ENCODE measurements around the gene GIMAP7.
"Not testable (repeated sequence)": the region's sequence is repeated elsewhere in the genome, so short reads cannot be mapped to it uniquely, and the experiment has no call there.

The GIMAP7 gene

DNA sequence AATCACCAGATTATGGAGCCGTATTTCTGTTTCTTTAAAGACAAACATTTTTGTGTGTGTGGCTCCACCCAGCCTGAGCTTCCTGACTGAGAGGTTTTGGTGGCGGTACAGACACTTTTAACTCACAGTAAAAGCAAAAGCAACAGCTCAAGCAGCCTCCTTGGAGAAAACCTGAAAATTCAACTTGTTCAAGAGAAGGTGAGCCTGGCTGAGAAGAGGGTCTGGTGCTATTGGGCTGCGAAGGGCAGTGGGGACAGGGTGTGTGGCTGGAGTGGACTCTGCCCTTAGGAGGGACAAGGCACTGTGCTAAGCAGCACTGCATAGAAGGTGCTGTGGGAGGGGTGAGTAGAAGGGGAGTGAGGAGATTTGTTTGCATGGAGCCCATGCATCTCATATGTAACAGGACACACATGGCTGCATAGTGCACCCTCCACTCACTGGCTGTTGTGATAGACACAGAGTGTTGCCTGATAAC is at the start of gene GIMAP7:
Gene GIMAP7 (plus strand): TSS at position 125 of the 475 bp plus-strand sequence. CDS start 5,103 bp downstream, outside the sequence.
- peak; percentile 84 for DNase-seq

DNA sequence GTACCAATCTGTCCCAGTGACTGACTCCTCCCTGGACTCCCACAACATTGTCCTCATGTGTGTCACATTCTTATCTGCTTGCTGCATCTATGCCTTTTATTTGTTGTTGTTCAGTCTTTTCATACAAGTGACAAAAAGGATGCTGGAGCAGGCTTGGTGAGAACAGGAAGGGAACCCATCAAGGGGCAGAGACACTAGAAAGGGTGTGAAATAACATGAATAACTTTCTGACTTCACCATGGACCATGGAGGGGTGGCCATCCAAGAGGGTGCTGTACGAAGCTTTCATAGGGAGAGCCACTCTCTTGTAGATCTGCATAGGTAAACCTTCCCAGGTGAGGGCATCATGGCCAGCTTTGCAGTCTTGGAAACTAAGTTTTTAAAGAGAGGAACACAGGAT is 49.7 kb upstream of the GIMAP7 start:
- no peak for DNase-seq

DNA sequence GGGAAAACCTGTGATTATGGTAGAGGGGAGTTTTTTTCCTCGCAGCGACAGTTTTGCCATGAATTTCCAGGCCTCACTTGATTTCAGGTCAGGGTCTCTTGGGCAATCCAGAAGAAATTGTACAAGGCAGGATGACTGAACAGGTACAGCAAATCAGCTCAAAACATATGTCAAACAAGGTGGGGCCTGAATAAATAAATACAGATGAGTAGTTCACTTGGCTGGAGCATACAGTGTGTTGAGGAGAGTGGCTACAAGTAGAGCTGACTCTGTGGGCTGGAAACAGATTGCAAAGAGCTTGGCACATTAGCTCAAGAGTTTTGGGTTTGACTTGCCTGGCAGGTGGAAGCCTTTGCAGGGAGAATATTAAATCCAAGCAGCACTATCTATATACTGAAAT is 49.3 kb upstream of the GIMAP7 start:
- DNase-seq, result no peak

DNA sequence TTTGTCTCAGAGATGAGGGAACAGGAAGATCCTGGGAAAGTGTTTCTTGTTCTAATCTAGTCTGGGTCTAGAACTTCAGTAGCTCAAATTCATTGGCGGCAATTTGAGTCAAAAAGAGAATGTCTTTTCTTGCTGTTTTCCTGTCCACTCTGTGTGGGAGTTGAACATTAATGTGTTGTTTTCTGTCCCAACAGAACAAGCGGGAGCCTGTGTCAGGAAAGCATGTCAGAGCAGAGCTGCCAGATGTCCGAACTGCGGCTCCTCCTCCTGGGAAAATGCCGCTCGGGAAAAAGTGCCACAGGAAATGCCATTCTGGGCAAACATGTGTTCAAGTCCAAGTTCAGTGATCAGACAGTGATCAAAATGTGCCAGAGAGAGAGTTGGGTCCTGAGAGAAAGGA is 48.2 kb upstream of the GIMAP7 start:
- no peak for DNase-seq

DNA sequence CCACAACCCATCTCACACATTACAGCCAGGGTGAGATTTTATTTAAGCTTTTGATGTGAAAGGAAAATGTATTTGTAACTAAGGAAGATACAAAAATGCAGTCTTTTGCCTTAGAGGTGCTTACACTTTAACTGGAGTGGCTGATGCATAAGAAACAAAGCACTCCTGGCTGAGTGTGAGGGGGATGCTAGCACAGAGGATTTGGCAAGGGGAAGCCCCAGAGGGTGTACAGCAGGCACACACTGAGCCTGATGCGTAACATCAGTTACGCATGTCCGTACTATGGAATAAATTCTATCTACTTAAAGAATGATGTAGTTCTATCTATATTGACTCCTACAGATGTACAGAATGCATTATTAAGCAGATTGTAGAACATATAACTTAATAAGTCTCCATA is 46.4 kb upstream of the GIMAP7 start:
- no peak for DNase-seq

DNA sequence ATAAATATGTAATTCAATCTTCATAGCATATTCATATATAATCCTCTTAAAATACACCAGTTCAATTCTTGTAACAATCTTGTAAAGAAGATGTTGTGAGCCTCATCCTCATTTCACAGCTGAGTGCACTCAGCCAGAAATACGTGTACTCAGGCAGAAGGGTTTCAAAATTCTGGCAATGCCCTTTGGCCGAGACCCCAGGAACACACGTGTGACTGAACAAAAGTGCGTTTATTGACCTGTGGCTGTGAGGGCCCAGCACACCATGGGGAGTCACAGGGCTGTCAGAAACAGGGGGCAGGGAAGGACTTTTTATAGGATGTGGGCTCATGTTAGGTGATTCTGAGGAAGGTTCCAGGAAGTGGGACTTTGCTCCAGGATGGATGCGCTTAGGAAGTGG is 42.8 kb upstream of the GIMAP7 start:
- no peak for DNase-seq

DNA sequence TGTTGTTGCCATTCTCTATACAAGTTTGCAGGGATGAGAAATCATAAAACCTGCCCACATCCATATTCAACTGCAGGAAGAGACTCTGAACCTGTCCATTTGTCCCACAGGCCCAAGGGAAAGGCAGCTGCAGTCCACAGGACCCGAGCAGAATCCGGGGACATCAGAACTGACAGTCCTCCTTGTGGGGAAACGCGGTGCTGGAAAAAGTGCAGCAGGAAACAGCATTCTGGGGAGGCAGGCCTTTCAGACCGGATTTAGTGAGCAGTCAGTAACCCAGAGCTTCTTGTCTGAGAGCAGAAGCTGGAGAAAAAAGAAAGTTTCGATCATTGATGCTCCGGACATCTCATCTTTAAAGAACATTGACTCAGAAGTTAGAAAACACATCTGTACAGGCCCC is 40.8 kb upstream of the GIMAP7 start:
- DNase-seq, result no peak

DNA sequence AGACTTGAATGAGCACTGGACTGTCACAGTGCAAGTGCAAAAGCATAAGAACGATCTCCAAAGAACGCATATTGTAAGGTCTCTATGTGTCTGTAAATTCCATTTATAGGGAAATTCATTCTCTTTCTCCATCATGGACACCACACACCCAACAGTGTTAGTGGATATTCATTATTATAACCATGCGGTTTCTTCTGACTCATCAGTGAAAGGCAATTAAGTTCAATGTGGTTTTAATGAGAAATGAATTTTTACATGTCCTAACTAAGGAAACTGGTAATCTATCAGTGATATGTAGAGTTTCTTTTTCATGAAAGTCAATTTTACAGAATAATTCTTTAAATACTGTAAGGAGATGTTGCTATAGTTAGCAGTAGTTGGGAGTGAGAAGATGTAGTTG is 38.4 kb upstream of the GIMAP7 start:
- no peak for DNase-seq

DNA sequence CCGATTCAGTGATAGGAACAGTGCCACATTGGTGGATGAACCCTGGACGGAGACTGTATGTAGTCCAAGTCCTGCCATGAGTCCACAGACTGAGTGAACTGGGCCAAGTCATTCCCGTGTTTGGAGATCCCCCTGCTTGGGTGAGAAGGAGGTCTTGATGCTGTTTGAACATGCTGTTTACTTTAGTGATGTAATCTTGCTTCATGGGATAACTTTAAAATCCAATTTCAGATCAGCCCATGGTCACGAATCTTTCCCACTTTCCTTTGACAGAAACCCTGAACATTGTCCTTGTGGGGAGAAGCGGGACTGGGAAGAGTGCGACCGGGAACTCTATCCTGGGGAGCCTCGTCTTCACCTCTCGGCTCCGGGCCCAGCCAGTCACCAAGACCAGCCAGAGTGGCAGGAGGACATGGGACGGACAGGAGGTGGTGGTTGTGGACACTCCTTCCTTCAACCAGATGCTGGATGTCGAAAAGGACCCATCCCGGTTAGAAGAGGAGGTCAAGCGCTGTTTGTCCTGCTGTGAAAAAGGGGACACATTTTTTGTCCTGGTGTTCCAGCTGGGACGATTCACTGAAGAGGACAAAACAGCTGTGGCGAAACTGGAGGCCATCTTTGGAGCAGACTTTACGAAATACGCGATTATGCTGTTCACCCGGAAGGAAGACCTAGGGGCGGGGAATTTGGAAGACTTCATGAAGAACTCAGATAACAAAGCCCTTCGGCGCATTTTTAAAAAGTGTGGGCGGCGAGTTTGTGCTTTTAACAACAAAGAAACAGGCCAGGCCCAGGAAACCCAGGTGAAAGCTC is 37.6 kb upstream of the GIMAP7 start:
- peak; percentile 35 for DNase-seq

DNA sequence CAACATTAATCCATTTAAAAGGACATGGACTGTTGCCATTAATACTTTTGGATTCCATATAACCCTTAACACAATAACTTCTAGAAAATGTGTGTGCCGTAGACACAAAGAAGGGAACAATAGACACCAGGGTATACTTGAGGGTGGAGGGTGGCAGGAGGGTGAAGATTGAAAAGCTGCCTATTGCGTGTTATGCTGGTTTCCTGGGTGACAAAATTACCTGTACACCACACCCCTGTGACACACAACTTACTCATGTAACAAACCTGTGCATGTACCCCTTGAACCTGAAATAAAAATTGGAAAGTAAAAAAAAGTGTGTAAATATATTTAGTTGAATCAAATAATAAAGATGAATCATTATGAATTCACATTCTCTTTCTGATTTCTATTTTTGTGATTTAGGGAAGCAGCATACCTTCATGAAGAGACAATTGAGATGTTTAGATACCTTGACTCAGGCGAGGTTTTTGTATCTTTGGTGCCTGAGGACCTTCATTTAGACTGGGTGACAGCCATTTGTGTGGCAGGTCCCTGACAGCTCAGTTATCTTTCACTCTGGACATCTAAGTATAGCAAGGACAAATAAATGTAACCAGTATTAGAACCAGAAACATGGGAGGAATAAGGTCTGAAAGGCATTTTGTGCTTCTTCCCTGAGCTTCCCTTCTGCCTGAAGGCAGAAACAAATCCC is 35.5 kb upstream of the GIMAP7 start:
- peak; percentile 75 for DNase-seq

DNA sequence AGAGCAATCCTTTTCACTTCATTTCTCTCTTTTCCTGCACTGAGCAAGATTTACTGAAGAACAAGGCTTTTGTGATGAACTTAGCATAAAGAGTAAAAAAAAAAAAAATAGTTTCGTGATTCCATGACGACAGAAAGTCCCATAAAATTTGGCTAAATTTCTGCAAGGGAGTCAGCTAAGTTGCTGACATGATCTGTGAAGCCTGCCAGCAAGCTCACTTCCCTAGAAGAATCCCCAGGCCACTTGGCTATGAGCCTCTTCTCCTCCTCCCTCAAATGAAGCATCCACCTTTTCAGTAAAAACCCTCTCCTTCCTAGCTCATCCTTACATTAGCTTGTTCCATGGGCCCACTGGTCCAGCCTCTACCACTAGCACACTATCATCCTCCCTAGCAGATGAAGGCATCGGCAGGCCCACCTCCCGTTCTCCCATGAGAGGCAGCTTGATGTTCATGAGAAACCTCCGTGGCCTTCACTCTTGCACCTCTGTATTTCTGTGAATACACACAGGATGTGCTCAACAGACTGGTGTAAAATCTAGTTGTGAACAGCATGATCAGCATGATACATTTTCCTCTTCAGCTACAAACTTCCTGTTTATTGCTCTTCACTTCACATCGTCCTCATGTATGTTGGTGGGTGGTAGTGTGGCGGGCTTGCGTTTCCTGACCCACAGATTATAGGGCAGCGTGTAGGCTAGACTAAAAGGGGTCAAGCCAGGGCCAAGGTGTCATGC is 33.3 kb upstream of the GIMAP7 start:
- peak; percentile 72 for DNase-seq

DNA sequence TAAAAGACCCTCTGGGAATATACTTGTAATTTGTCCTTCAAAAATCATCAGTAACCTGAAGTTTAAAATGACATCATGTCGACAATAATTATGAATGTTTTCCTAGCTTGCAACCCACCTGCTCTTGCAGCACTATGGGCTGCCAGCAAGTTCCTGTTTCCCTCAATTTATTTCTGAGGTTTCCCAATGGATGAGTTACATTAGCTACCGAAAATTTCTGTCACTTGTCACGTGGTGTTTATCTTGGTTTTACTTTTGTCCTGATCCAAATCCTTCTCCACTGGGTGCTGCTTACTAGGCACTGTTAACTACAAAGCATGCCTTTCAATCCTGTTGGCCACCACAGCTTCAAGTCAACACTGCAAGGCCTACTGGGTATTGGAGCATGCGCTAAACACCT is 32.8 kb upstream of the GIMAP7 start:
- DNase-seq, result no peak

DNA sequence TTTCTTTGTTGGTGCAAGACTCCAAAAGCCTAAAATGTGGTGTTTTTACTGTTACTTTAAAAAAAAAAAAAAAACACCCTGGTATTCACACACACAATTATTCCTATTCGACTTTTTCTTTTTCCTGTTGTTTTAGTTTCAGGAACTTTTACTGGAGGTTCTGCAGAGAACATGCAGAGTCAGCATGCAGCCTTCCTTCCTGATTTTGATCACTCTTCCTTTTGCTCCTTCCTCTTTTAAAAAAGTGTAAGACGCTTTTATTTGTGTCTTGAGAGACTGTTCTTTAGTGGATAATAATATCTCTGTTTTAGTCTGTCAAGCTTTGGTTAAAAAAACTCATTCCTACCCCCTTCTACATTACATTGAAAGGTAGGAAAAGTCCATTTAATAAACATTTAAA is 31.2 kb upstream of the GIMAP7 start:
- peak; percentile 17 for DNase-seq

DNA sequence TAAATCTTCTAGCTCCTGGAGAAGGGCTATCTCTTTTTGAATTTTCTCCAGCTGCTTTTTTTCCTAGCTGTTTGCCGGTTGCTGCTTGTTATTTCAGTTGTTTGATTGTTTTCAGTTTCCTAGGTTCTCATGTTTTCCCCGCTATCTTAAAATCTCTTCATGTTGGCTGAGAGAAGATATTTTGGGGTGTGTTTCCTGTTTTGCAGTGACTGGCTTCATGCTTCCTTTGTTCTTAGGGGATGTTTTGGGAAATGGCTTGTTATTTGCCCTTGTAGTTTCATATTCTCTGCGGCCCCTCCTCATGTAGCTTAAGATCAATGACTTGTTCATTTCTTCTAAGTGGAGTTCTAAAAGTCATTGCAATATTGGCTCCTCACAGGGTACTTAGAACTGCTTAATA is 30.6 kb upstream of the GIMAP7 start:
- DNase-seq, result peak; percentile 36

DNA sequence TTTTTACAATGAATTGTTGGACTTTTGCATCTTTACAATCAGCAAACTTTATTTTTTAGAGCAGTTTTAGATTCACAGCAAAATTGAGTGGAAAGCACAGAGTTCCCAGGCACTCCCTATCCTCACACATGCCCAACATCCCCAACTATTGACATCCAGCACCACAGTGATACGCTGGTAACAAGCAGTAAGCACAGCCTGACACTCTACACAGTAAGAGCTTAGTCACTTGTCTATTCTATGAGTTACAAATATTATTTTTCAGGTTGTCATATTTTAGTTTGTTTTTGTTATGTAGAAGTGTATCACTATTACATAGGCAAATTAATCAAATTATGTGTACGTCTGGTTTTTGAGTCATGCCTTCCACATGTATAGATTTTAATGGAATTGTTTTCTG is 27.0 kb upstream of the GIMAP7 start:
- DNase-seq, result no peak

DNA sequence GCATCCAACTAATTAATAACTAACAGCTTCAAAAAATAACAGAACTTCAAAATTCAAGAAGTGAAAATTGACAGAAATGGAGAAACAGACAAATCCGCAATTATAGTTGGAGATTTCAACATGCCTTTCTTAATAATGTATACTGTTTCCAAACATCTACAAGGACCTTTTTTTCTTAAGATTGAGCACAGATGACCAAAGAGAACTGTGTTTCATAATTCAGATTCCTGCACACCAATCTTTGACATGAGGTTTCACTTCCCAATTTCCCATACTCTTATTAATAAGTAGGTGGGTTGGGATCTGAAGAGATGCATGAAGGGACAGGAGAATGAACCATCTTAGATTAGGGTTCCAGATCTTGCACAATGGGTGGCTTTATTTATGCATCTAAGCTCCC is 24.9 kb upstream of the GIMAP7 start:
- no peak for DNase-seq

DNA sequence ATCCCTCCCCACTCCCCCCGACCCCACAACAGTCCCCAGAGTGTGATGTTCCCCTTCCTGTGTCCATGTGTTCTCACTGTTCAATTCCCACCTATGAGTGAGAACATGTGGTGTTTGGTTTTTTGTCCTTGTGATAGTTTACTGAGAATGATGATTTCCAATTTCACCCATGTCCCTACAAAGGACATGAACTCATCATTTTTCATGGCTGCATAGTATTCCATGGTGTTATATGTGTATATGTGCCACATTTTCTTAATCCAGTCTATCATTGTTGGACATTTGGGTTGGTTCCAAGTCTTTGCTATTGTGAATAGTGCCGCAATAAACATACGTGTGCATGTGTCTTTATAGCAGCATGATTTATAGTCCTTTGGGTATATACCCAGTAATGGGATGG is 21.2 kb upstream of the GIMAP7 start:
- not testable (repeated sequence) for DNase-seq

DNA sequence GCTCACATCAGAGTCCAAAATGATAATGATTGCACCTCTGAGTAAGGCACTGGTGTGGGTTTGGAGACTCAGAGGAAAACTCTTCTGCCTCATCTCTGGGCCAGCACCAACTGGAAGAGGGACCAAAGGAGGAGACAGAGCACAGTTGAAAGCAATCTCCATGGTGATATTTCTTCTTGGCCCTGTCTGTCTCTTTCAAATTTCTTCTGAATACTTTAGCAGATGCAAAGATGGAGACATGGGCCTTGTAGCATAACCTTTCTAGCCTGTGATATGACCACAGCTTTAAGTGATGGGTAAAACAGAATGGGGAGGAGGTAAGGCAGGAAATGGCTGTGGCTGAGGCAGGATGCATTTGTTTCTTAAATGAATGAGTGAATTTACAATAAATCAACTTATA is 12.2 kb upstream of the GIMAP7 start:
- peak; percentile 64 for DNase-seq

DNA sequence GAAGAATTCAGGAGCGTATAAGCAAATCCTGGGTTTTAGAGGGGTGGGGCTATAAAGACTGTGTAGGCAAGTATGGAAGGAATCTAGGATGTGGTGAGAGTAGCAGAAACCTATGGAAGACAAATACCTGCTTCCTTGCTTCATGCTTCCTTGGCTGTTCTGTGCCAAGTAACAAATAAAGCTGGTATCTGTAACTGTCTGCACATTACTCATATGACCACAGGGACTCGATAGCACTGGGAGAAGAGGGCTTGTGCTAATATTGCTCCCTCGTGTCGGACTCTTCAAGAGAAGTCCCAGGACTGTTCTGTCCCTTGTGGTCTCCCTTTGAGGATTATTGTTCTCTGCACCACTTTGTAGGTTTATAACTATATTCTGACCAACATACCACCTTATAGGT is 11.5 kb upstream of the GIMAP7 start:
- DNase-seq, result no peak

DNA sequence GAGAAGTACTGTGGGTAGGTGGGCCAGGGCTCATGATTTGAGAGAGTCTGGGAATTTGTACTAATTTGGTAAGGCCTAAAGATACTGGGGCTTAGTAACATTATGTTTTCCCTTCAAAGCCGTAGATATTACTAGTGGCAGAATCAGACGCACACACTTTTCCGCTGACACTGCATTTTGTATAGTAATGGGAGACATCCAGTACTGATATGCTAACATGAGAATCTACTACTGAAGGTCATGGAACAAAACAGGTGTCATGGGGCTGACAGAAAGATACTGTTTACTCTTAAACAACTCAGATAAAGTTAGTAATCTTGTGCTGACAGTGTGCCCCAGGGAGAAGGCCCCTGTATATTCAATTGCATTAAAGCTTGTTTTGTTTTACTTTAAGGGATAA is 11.1 kb upstream of the GIMAP7 start:
- DNase-seq, result no peak

DNA sequence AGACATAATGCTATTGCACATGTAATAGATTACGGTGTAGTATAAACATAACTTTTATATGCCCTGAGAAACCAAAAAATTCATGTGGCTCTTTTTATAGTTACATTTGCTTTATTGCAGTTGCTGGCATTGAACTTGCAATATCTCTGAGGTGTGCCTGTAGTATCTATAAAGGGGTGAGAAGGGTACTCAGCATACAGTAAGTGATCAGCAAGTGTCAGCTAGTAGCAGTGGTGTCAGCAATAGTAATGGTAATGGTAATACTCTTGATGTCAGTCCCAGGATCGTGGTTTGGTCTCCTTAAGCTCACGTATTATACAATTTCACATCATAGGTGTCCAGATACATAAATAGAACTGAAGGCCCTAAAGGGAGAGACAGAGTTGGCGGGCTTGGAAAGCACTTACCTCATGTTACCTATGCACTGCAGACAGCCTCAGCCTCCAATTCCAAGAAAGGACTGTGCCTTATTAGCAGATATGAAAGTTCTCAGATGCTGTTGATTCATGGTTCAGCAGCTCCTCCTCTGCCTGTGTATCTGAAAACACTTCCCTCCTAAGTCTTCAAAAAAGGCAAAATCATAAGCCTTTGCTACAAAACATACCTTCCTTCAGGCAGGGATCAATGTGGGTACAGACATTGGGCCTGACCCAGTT is 6.6 kb upstream of the GIMAP7 start:
- DNase-seq, result peak; percentile 55

DNA sequence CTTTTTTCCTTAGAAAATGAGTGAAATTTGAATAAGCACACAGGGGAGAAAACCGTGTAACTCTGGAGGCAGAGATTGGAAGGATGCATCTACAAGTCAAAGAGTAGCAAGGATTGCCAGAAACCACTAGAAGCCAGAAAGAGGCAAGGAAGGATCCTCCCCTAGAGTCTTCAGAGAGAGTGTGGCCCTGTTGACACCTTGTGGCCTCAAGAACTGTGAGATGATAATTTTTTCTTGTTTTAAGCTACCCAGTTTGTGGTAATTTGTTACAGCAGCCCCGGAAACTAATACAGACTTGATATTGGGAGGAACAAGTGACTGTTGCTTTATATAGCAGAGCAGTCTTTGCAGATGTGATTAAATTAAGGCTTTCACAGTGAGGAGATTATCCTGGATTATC is 3.6 kb upstream of the GIMAP7 start:
- peak; percentile 42 for DNase-seq

DNA sequence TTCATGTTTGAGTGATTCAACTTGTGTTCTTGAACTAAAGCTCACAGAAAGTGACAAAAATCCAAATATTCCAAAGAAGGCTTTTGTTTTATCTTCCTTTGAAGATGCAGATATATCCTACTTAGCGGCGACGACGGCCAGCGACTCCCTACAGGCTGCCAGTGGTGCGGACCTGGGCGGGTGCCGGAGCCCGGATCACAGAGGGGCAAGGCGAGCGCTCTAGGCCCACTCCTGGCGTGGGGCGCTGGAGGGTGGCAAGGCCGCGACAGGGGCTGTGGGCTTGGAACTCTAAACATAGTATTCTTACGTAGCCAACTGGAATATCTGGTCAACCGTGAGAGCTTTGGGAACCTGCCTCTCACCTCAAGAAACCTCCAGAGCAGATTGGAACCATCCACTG is 914 bp upstream of the GIMAP7 start:
- DNase-seq, result no peak

Measured in CD4-positive, alpha-beta T cell treated with Interleukin-6 for 4 hours (primary cell).